ENCODE data around the gene CELF1.

DNA sequence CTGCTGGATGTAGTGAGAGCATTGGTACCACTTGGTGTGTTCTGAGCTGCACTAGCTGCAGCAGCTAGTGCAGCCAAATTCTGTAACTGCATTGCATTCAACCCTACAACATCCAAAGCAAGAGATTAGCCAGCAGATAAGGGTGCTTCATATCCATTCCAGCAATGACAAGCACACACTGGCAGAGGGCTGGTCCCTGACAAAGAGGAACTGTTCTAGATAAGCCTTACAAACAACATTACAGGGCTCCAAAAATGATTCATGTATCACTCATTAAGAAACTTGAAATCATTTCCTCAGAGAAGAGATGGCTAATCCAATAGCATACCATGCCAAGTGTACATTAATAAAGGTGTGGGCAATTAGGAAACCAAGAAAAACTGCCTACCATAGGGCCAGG is 75.6 kb downstream of the CELF1 start:
- no peak for TF ChIP-seq EZH2 (IDR thresholded peaks at IDR 0.05; ENCODE audit: low read length)
- TF ChIP-seq, protein P1, sequence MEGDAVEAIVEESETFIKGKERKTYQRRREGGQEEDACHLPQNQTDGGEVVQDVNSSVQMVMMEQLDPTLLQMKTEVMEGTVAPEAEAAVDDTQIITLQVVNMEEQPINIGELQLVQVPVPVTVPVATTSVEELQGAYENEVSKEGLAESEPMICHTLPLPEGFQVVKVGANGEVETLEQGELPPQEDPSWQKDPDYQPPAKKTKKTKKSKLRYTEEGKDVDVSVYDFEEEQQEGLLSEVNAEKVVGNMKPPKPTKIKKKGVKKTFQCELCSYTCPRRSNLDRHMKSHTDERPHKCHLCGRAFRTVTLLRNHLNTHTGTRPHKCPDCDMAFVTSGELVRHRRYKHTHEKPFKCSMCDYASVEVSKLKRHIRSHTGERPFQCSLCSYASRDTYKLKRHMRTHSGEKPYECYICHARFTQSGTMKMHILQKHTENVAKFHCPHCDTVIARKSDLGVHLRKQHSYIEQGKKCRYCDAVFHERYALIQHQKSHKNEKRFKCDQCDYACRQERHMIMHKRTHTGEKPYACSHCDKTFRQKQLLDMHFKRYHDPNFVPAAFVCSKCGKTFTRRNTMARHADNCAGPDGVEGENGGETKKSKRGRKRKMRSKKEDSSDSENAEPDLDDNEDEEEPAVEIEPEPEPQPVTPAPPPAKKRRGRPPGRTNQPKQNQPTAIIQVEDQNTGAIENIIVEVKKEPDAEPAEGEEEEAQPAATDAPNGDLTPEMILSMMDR (optimal IDR thresholded peaks at IDR 0.05 in 1 of 3, IDR thresholded peaks at IDR 0.05 in 1 of 3, conservative IDR thresholded peaks at IDR 0.05 in 1 of 3; ENCODE audit: extremely low read depth in 1 of 3, insufficient read depth in 2 of 3, low read length in 3 of 3), result no peak

Measured in keratinocyte (primary cell).